Ureter (tissue), 1 donor: ENCODE data around the gene LRRN2. TPM values are rescaled to one million over a fixed set of nuclear protein-coding genes. Genes with fewer than 3 reads are reported as not detected.

Source experiments
- DNase-seq: peaks from one replicate; pipeline ENCODE4 v3.0.0-alpha.2; 2020; ENCODE audit warnings: low spot score
- total RNA-seq: library from RNA; stranded (reverse); gene quantifications from one replicate; pipeline ENCODE4 v1.2.4, GENCODE V29; 2023
- donor health status: DM: yes; HTN: yes; CAD: no.

The LRRN2 gene
- total RNA-seq, 1 donor from 2014 or later: 2.1 TPM

- DNase-seq: no peak
Observed at GRCh38 chr1:204602871-204603542, 82.5 kb downstream of the LRRN2 start.

- DNase-seq: no peak
Observed at GRCh38 chr1:204602111-204602579, 83.4 kb downstream of the LRRN2 start.

DNA sequence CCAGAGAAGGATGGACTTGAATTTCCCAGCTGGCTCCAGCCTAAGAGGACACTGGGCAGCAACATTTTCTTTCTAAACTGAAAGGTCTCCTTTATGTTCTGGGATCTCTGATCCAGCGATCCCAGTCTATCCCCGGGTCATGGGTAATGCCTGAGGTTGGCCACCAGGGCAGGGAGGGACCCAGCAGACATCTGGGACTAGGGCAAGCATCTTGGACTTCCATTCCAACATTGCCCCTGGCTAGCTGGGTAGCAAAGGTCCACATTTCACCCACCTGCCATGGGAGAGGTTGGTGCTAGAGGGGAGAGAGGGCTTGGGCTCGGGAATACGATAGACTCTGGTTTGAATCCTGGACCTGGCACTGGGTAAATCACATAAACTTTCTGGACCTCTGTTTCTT, 84.6 kb downstream of the LRRN2 start:
- no peak for DNase-seq

DNA sequence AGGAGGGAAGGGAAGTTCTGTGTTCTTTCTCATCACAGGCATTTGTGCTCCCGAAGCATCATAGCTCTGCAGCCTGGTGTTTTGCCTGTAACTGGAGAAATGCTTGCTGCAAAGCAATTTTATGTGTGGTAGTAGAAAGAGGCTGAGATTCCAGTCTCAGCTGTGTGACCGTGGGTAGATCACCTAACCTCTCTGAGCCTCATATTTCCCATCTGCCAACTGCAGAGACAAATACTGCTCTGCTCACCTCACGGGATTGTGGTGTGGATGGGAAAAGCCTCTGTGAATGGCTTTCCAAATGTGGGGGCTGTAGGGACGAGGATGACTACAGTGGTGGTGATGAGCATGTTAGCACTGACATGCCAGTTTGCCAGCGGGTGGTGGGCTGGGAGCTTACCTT, 85.3 kb downstream of the LRRN2 start:
- DNase-seq: no peak

DNA sequence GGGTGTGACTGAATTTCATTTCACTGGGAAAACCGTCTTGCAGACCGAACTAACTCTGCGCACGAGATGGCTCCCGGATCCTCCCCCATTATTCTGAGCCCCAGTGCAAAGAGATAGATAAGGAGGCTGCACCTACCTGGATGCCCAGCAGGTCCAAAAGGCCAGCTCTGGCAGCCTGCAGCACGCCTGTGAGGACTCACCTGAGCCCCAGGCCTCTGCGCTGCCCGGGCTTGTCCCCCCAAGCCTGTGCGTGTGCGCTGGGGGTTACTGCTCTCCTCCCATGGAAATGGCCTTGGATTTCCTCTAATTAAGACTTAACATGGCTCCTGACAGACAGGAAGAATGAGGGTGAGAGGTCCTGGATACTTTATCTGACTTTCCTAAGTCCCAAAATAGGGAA, 85.9 kb downstream of the LRRN2 start:
- DNase-seq: no peak

DNA sequence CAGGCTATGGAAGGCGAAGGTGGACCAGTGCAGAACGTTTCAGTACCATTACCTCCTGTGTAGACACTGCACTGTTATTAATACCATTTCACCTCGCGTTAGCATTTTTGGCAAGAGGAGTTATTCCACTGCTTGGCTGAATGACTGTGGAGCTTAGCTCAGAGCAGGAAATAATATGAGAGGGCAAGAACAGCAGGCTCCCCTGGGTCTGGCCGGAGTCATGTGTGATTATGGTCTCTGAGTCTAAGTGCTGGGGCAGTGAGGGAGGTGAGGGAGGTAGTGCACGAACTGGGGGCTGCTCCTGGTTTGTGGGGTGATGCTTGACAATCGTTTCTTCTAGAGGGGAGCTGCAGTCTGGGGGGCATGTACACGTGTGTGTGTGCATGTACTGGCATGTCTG, 86.4 kb downstream of the LRRN2 start:
- DNase-seq: no peak

DNA sequence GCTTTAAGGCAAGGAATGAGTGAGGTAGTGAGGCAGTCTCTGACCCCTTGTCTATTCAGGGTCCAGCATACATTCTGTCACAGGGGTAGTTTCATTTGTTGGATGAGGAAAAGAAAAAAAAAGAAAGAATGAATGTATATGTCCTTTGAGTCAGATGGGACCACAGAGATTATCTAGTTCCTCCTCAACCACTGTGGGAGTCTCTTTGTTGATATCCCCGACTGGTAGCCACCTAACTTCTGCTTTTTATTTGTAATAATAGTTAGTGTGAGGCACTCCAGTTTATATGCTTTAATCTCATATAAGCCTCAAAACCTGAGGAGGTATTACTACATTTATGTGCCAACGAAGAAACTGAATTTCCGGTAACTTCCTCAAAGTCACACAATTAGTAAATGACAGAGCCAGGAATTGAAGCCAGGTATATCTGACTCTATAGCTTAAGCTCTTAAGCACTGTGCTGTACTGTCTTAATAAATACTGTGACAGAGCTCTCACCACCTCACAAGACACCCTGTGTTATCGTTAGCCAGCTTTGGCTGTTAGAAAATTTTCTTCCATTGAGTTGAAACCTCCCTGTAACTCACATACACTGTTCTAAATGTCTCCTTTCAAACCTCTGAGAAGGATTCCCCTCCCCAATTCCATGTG, 87.1 kb downstream of the LRRN2 start:
- DNase-seq: no peak

GRCh38 chr1:204592246-204592948, 93.1 kb downstream of the LRRN2 start:
- DNase-seq: no peak

- DNase-seq: no peak
Observed at GRCh38 chr1:204591473-204592090, 94.0 kb downstream of the LRRN2 start.

DNA sequence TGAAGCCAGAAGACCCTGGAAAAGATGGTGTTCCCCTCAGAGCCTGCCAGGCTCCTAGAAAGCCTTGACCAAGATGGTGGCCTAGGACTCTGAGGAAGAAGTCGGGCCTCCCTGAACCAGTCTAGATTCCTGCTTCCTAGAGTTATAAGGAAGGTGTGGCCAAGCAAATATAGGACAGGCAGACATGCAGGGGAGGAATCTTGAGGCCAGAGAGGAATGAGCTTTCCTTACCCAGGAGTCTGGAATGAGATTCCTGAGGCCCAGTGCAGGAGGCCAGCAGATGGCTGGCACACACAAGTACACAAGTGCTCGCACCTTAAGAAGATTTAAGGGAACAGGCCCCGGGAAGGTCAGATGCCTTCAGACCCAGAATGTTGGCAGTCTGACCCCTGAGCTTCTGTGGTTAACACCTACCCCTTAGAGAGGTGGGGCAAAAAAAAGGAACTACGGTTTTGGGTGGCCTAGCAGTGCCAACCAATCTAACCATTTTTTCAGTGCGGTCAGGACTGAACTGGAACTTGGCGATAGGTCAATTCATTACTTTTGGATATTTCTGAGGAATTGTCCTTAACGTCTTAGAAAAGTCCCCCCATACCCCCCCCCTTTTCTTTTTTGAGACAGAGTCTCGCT, 96.0 kb downstream of the LRRN2 start:
- DNase-seq: no peak

- no peak for DNase-seq
Observed at GRCh38 chr1:204588826-204589225, 96.7 kb downstream of the LRRN2 start.

- no peak for DNase-seq
Observed at GRCh38 chr1:204587621-204588020, 97.9 kb downstream of the LRRN2 start.

- DNase-seq: no peak
Observed at GRCh38 chr1:204584699-204585372, 100.7 kb downstream of the LRRN2 start.

- no peak for DNase-seq
Observed at GRCh38 chr1:204583909-204584632, 101.5 kb downstream of the LRRN2 start.

GRCh38 chr1:204581759-204582158, 103.8 kb downstream of the LRRN2 start:
- DNase-seq: no peak

DNA sequence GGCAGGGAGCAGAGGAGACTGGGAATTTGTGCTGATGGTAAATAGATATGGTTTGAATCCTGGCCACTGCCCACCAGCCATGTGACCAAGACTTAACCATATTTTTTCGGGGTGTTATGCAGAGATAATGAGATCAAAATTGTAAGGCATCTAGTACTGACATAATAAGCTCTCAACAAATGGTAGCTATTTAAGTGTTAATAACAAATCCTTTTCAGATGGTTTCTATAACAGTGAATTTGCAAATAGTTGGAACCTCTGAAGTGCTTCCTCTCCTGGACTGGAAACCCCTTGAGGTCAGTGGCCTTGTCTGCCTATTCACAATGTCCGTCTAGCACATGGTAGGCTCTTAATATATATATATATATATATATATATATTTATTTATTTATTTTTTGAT, 104.7 kb downstream of the LRRN2 start:
- DNase-seq: no peak

DNA sequence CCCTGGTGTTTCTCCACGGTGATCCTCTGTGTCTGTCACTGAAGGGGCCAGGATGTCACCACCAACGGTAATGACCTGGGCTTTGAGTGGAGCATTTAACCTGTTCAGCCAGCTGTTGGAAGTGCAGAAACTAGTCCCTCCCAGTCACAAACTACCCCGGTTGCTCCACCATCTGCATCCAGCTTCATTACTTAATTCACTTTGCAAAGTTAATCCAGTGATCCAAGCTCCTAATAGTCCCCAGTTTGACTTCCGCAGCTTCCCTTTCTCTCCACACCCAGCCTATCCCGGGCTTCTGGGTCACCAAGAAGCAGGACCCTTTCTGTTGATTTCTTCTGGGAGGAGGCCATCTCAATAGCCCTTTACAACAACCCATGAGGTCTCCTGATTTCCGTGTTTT, 105.9 kb downstream of the LRRN2 start:
- no peak for DNase-seq

DNA sequence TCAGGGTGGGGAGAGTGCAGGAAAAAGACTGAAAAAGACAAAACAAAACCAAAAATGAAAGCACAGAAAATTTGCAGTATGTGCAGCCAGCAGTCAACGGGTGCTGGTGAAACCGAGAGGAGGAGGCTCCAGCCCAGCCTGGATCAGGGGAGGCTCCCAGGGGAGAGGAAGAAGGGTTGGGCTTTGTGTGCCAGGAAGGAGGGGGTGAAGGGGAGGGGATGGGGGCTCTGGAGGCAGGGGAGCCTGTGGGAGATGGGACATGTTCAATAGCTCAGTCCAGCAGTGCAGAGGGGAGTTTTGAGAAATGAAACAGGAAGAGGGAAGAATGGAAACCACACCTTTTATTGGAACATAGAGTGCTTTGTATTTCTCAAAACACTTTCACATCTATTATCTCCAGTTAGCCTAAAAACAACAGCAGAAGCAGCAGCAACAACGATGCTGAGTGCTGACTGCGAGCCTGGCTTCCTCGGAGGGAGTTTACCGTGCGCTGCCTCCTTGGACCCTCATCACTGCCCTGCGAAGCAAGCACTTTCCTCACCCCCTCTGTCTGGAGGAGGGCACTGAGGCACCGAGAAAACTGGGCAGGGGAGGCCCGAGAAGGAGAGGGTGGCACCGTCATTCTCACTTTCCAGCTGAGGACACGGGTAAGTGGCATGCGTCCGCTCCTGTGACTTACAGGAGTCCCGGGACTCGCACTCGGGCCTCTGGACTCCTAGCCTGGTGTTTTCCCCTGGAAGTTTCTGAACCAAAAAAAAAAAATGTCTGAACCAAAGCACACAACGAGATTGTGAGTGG, 106.5 kb downstream of the LRRN2 start:
- DNase-seq: no peak

DNA sequence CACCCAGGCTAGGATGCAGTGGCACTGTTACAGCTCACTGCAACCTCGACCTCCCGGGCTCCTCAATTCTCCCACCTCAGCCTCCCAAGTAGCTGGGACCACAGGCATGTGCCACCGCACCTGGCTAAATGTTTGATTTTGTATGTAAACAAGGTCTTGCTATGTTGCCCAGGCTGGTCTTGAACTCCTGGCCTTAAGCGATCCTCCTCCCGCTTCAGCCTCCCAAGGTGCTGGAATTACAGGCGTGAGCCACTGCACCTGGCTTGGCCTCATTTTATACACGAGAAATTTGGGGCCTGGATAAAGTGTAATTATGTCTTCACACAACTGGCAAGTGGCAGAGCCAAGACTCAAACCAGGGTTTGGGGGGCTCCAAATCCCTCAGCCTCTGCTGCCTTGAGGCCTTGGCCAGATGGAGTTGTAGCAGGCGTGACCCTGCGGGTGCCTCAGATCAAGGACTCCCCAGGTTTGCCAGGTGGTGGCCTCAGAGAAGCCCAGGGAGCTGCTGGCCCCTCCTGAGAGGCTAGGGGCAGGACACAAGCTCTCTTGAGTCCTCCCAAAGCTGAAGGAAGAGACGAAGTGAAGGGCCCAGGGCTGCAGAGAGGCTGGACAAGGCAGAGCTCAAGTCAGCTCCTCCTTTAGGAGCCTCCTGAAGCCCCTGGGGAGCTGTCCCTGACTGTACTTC, 107.6 kb downstream of the LRRN2 start:
- no peak for DNase-seq
